ENCODE results near the gene NSUN3.

DNA sequence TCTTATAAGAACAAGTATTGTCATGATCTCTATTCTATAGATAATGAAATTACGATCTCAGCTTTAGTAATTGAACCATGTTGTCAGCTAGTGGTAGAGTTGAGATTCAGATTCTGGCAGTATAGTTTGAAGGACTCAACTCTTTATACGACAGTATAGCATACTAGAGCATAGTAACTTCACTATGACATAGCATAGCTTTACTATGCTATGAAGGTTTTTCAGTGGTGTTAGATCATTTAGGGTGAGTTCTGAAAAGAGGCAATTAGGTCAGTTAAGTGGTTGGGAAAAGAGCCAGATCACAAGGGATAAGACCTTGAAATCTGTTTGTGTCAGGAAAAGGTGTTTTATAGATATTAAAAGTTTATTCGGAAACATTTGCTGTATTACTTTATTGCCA is 42.6 kb upstream of the NSUN3 start:
- TF ChIP-seq, protein P1, sequence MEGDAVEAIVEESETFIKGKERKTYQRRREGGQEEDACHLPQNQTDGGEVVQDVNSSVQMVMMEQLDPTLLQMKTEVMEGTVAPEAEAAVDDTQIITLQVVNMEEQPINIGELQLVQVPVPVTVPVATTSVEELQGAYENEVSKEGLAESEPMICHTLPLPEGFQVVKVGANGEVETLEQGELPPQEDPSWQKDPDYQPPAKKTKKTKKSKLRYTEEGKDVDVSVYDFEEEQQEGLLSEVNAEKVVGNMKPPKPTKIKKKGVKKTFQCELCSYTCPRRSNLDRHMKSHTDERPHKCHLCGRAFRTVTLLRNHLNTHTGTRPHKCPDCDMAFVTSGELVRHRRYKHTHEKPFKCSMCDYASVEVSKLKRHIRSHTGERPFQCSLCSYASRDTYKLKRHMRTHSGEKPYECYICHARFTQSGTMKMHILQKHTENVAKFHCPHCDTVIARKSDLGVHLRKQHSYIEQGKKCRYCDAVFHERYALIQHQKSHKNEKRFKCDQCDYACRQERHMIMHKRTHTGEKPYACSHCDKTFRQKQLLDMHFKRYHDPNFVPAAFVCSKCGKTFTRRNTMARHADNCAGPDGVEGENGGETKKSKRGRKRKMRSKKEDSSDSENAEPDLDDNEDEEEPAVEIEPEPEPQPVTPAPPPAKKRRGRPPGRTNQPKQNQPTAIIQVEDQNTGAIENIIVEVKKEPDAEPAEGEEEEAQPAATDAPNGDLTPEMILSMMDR (conservative IDR thresholded peaks at IDR 0.05): no peak
- TF ChIP-seq ZFX (IDR thresholded peaks at IDR 0.05): no peak
